Measurements from ENCODE around the gene HIRA.

- TF ChIP-seq EZH2 (IDR thresholded peaks at IDR 0.05; ENCODE audit: insufficient read depth, poor library complexity, severe bottlenecking) (no peak), EZH2phosphoT487 (IDR thresholded peaks at IDR 0.05; ENCODE audit: insufficient read depth, low read depth) (no peak)
Measured at GRCh38 chr22:19434401-19434800, 2.9 kb upstream of the HIRA start.
